HCT116 (cell line): ENCODE measurements around the gene NAXE. TPM values are rescaled to one million over a fixed set of nuclear protein-coding genes. Genes with fewer than 3 reads are reported as not detected.

ENCODE experiments used
- ATAC-seq: fragments of 200-7000 bp; cut with Tn5 transposase; 2 replicates; pipeline ENCODE4 v1.9.1; 2020; ENCODE audit warnings: mild to moderate bottlenecking, moderate library complexity
- BruUV-seq: library from RNA; stranded (reverse); fragments of 400-500 nt; replicated peaks from 2 replicates; lab custom pipeline; 2021; lab: Mats Ljungman, UMichigan
- CTCF ChIA-PET: fragments of 300-600 bp; sonication (Branson Sonifier 250); formaldehyde crosslinking; loops from one replicate; lab custom pipeline; 2021; ENCODE audit warnings: antibody characterized with exemption; lab: Charles Lee
- POLR2A ChIA-PET: fragments of 300-600, 350-600 bp; sonication (Branson Sonifier 250); formaldehyde crosslinking; loops from one replicate; lab custom pipeline; 2021; ENCODE audit warnings: antibody characterized with exemption; lab: Charles Lee
- RAD21 ChIA-PET, 2 experiments: fragments of 300-600 bp; sonication (Branson Sonifier 250); formaldehyde crosslinking; loops; one replicate each; lab custom pipeline; 2023; ENCODE audit warnings: low total read pairs in 2 of 2; ENCODE audit not compliant: uncharacterized antibody in 2 of 2, unreplicated experiment in 2 of 2, low non-redundant PET in 1 of 2; lab: Charles Lee
- DNase-seq: peaks from one replicate; pipeline ENCODE4 v3.0.0-alpha.2; 2010; ENCODE audit warnings: low read depth, low spot score
- H2AFZ ChIP-seq: fragments of 200-600 bp; shearing (Covaris generic), sonication (generic); 2 replicates; pipeline ENCODE4 v1.6.1; 2017; ENCODE audit warnings: low read depth, mixed run types, mixed read lengths, antibody characterized with exemption, low read length; ENCODE audit not compliant: poor library complexity, severe bottlenecking
- H3K27ac ChIP-seq: 2 replicates; pipeline ENCODE4 v1.5.1; 2012; ENCODE audit warnings: low read depth, low read length
- H3K27me3 ChIP-seq: fragments of 200-600 bp; sonication (generic); 2 replicates; pipeline ENCODE4 v1.6.1; 2016; ENCODE audit warnings: mixed run types, low read length, mixed read lengths; ENCODE audit not compliant: insufficient read depth
- H3K36me3 ChIP-seq, 2 experiments: fragments of 200-500 bp in 1 of 2; fragments of 200-600 bp in 1 of 2; sonication (Bioruptor generic) in 1 of 2; sonication (generic) in 1 of 2; 2 replicates each; pipeline versions ENCODE4 v1.5.1 to v1.6.1; 2014 to 2016; ENCODE audit warnings: low read length in 2 of 2, inconsistent platforms in 1 of 2, mixed read lengths in 1 of 2, mixed run types in 1 of 2; ENCODE audit not compliant: insufficient read depth in 2 of 2, control insufficient read depth in 1 of 2
- H3K4me1 ChIP-seq, 2 experiments: fragments of 200-600 bp in 1 of 2; sonication (generic) in 1 of 2; 2 replicates each; pipeline versions ENCODE4 v1.5.1 to v1.6.1; 2012 to 2017; ENCODE audit warnings: low read length in 2 of 2, inconsistent platforms in 1 of 2, mild to moderate bottlenecking in 1 of 2, mixed read lengths in 1 of 2, mixed run types in 1 of 2, moderate library complexity in 1 of 2; ENCODE audit not compliant: insufficient read depth in 2 of 2, control insufficient read depth in 1 of 2
- H3K4me2 ChIP-seq: fragments of 200-600 bp; sonication (generic); 2 replicates; pipeline ENCODE4 v1.6.1; 2017; ENCODE audit warnings: mixed run types, low read length, mixed read lengths
- H3K4me3 ChIP-seq, 2 experiments: fragments of 200-600 bp in 1 of 2; sonication (generic) in 1 of 2; replicated peaks in 1 of 2; 2 replicates each; pipeline ENCODE4 v1.5.1; 2011 to 2016; ENCODE audit warnings: low read length in 2 of 2, control low read depth in 1 of 2, low read depth in 1 of 2, mild to moderate bottlenecking in 1 of 2, mixed read lengths in 1 of 2, mixed run types in 1 of 2
- H3K79me2 ChIP-seq: fragments of 200-600 bp; sonication (generic); 2 replicates; pipeline ENCODE4 v1.6.1; 2017; ENCODE audit warnings: mild to moderate bottlenecking, mixed run types, low read length, moderate library complexity, mixed read lengths; ENCODE audit not compliant: insufficient read depth
- H3K9ac ChIP-seq: fragments of 200-600 bp; sonication (generic); 2 replicates; pipeline ENCODE4 v1.6.1; 2016; ENCODE audit warnings: low read length, mixed read lengths
- H3K9me2 ChIP-seq: fragments of 200-600 bp; sonication (generic), shearing (Covaris generic); 2 replicates; pipeline ENCODE4 v1.6.1; 2017; ENCODE audit warnings: mixed run types, mild to moderate bottlenecking, moderate library complexity; ENCODE audit not compliant: insufficient read depth
- H3K9me3 ChIP-seq, 2 experiments: fragments of 200-500 bp in 1 of 2; fragments of 200-600 bp in 1 of 2; sonication (Bioruptor generic) in 1 of 2; sonication (generic) in 1 of 2; 2 replicates each; pipeline ENCODE4 v1.6.1; 2014 to 2017; ENCODE audit warnings: low read length in 2 of 2, mixed read lengths in 2 of 2, inconsistent platforms in 1 of 2, low read depth in 1 of 2, mild to moderate bottlenecking in 1 of 2, mixed run types in 1 of 2, moderate library complexity in 1 of 2; ENCODE audit not compliant: control insufficient read depth in 1 of 2, insufficient read depth in 1 of 2
- H4K20me1 ChIP-seq: fragments of 200-600 bp; sonication (generic), shearing (Covaris generic); 2 replicates; pipeline ENCODE4 v1.6.1; 2017; ENCODE audit warnings: mixed run types, mild to moderate bottlenecking, moderate library complexity; ENCODE audit not compliant: insufficient read depth
- CBX3 ChIP-seq: IDR thresholded peaks from 2 replicates; pipeline ENCODE4 v1.6.1; 2012; ENCODE audit warnings: low read depth
- CEBPB ChIP-seq: IDR thresholded peaks from 2 replicates; pipeline ENCODE4 v1.6.1; 2012; ENCODE audit warnings: low read depth
- CTCF ChIP-seq, 3 experiments: fragments of 200-600 bp in 1 of 3; sonication (generic) in 1 of 3; IDR thresholded peaks in 2 of 3; conservative IDR thresholded peaks in 1 of 3; 2 replicates each; pipeline ENCODE4 v1.5.1; 2012 to 2017; ENCODE audit warnings: low read depth in 2 of 3, low read length in 2 of 3, antibody characterized with exemption in 1 of 3, borderline replicate concordance in 1 of 3, control low read depth in 1 of 3, mild to moderate bottlenecking in 1 of 3, mixed read lengths in 1 of 3, mixed run types in 1 of 3, moderate library complexity in 1 of 3; ENCODE audit not compliant: insufficient read depth in 1 of 3
- EGR1 ChIP-seq: IDR thresholded peaks from 2 replicates; pipeline ENCODE4 v1.6.1; 2012; ENCODE audit warnings: low read depth
- ELF1 ChIP-seq: IDR thresholded peaks from 2 replicates; pipeline ENCODE4 v1.6.1; 2012; ENCODE audit warnings: low read depth, borderline replicate concordance
- FOSL1 ChIP-seq: IDR thresholded peaks from 2 replicates; pipeline ENCODE4 v1.6.1; 2012; ENCODE audit warnings: low read depth
- JUND ChIP-seq: IDR thresholded peaks from 2 replicates; pipeline ENCODE4 v1.6.1; 2012
- POLR2AphosphoS5 ChIP-seq: IDR thresholded peaks from 2 replicates; pipeline ENCODE4 v1.6.1; 2011; ENCODE audit warnings: mild to moderate bottlenecking, low read depth, low read length, moderate library complexity
- RAD21 ChIP-seq: IDR thresholded peaks from 2 replicates; pipeline ENCODE4 v1.6.1; 2012; ENCODE audit warnings: low read depth, mild to moderate bottlenecking
- REST ChIP-seq: IDR thresholded peaks from 2 replicates; pipeline ENCODE4 v1.6.1; 2012; ENCODE audit warnings: low read depth
- SIN3A ChIP-seq: IDR thresholded peaks from 2 replicates; pipeline ENCODE4 v1.6.1; 2012; ENCODE audit warnings: low read depth
- SP1 ChIP-seq: IDR thresholded peaks from 2 replicates; pipeline ENCODE4 v1.6.1; 2012; ENCODE audit warnings: low read depth
- TCF7L2 ChIP-seq: IDR thresholded peaks from 2 replicates; pipeline ENCODE4 v1.7.0; 2011; ENCODE audit warnings: borderline replicate concordance, inconsistent platforms; ENCODE audit not compliant: insufficient read depth, insufficient read length; ENCODE audit errors: extremely low read depth
- YY1 ChIP-seq: IDR thresholded peaks from 2 replicates; pipeline ENCODE4 v1.6.1; 2011; ENCODE audit warnings: low read length, low read depth, moderate library complexity, mild to moderate bottlenecking; ENCODE audit not compliant: insufficient replicate concordance; ENCODE audit errors: extremely low read depth
- ZFX ChIP-seq: fragments of 450-650 bp; IDR thresholded peaks from 2 replicates; pipeline ENCODE4 v1.6.1; 2017
- ZNF274 ChIP-seq: fragments of 200-500 bp; sonication (Bioruptor generic); IDR thresholded peaks from 2 replicates; pipeline ENCODE4 v1.6.1; 2014; ENCODE audit warnings: mild to moderate bottlenecking, low read depth, low read length, inconsistent platforms
- intact Hi-C: fragments of 100-400 bp; cut with micrococcal nuclease; formaldehyde crosslinking; loops from 2 replicates; pipeline ENCODE4 v1.10.0; 2022
- total RNA-seq: library from RNA; stranded (reverse); gene quantifications from one replicate; pipeline ENCODE4 v1.2.1, GENCODE V29; 2021; ENCODE audit not compliant: unreplicated experiment

The NAXE gene
- total RNA-seq, 1 experiment from 2014 or later = 139 TPM

DNA sequence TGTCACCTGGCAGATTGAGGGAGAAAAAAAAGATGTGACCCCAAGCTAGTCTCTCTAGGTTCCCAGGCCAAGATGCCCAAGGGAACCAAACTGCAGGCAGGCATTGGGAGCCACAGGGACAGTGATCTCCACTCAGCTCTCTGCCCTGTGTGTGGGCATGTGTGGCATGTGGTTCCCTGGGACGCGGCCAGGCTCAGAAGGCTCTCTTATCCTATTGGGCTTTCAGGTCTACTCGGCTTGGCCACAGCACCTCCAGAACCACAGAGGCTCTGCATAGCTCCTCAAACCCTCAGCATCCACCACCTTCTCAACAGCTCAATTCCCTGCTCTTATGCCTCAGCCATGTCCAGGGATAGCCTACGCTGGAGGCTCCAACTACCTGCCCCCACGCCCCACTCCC lies 41.2 kb upstream of the NAXE start:
- CTCF ChIA-PET = no interaction called here
- peaks cover 0 to 17% of the 10 kb centered on the region in 2 experiments; a peak in 2 of 4 replicates for H3K4me1 ChIP-seq
- no peak overlapping the region for H2AFZ ChIP-seq
- BruUV-seq = no TSS peak
- no peaks in the 10 kb centered on the region for H3K9me3 ChIP-seq
- TF ChIP-seq CTCF (IDR thresholded peaks at IDR 0.05 in 2 of 3, conservative IDR thresholded peaks at IDR 0.05 in 1 of 3; ENCODE audit: borderline replicate concordance in 1 of 3, insufficient read depth in 1 of 3, low read depth in 2 of 3, low read length in 2 of 3) = no peak
- TF ChIP-seq ZFX = no peak
- no peak for TF ChIP-seq FOSL1
- no peak for TF ChIP-seq SP1
- TF ChIP-seq CBX3 = no peak
- no peak overlapping the region for H3K9ac ChIP-seq
- H3K9me2 ChIP-seq = no peaks in the 10 kb centered on the region
- no peak overlapping the region for H3K4me2 ChIP-seq
- intact Hi-C loops = loop anchor here (5.0 kb wide), 1 partner anchor 38 kb away; no protein-coding TSS in a partner anchor
- H3K36me3 ChIP-seq = peaks cover 10 to 13% of the 10 kb centered on the region in 2 experiments; a peak in 3 of 4 replicates
- no peaks in the 10 kb centered on the region for H3K27me3 ChIP-seq
- H4K20me1 ChIP-seq = no peaks in the 10 kb centered on the region
- ATAC-seq (no peak), DNase-seq (no peak)
- RAD21 ChIA-PET = no interaction called here
- no peaks in the 10 kb centered on the region for H3K79me2 ChIP-seq
- POLR2A ChIA-PET = no interaction called here
- no peak overlapping the region for H3K27ac ChIP-seq
- H3K4me3 ChIP-seq = no peak overlapping the region

DNA sequence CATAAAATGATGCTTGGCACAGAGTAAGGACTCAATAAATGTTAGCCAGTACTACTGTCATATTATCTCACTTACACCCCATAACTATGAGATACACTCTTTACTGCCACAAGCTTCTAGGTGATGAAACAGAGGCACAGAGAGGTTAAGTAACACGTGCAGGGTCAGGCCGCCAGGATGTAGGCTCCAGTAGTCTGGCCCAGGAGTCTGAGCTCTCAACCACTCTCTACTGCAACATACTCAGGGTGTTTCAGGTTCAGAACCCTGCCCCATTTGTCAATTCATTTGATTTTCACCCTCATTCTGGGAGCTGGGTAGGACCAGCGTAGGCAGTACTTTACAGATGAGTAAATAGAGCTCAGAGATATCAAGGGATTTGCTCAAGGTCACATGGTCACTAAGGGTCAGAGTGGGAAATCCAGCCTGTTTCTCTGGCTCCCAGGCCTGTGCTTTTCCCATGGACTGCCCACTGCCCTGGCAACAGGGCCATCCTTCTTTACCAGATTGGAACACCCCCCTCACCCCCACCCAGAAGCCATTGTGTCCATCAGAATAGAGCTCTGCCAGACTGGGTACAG lies 40.4 kb upstream of the NAXE start:
- intact Hi-C loops = loop anchor here (5.0 kb wide), 1 partner anchor 39 kb away; no protein-coding TSS in a partner anchor
- Histone ChIP-seq H3K4me2 (no peak overlapping the region), H3K9me3 (no peaks in the 10 kb centered on the region), H2AFZ (no peak overlapping the region), H4K20me1 (no peaks in the 10 kb centered on the region), H3K79me2 (no peaks in the 10 kb centered on the region), H3K36me3 (peaks cover 15 to 18% of the 10 kb centered on the region in 2 experiments; a peak in 3 of 4 replicates), H3K27ac (no peak overlapping the region), H3K27me3 (no peaks in the 10 kb centered on the region), H3K4me1 (peaks cover 0 to 17% of the 10 kb centered on the region in 2 experiments; a peak in 2 of 4 replicates), H3K4me3 (no peak overlapping the region), H3K9ac (no peak overlapping the region), H3K9me2 (no peaks in the 10 kb centered on the region)
- ChIA-PET RAD21 (no interaction called here), POLR2A (no interaction called here), CTCF (no interaction called here)
- ATAC-seq (no peak), DNase-seq (no peak)
- no TSS peak for BruUV-seq
- TF ChIP-seq ELF1 (no peak), CEBPB (no peak), CBX3 (no peak), ZNF274 (no peak), YY1 (no peak), RAD21 (no peak), JUND (no peak), SIN3A (no peak), TCF7L2 (no peak), EGR1 (no peak), POLR2AphosphoS5 (no peak), REST (no peak), SP1 (no peak)
